HG03196 (cell line): ENCODE measurements around the gene KLK6.

Experiments used
- ATAC-seq: cut with Tn5 transposase; IDR thresholded peaks from one replicate; pipeline ENCODE4 v1.9.1; 2021; ENCODE audit not compliant: unreplicated experiment

The KLK6 gene

DNA sequence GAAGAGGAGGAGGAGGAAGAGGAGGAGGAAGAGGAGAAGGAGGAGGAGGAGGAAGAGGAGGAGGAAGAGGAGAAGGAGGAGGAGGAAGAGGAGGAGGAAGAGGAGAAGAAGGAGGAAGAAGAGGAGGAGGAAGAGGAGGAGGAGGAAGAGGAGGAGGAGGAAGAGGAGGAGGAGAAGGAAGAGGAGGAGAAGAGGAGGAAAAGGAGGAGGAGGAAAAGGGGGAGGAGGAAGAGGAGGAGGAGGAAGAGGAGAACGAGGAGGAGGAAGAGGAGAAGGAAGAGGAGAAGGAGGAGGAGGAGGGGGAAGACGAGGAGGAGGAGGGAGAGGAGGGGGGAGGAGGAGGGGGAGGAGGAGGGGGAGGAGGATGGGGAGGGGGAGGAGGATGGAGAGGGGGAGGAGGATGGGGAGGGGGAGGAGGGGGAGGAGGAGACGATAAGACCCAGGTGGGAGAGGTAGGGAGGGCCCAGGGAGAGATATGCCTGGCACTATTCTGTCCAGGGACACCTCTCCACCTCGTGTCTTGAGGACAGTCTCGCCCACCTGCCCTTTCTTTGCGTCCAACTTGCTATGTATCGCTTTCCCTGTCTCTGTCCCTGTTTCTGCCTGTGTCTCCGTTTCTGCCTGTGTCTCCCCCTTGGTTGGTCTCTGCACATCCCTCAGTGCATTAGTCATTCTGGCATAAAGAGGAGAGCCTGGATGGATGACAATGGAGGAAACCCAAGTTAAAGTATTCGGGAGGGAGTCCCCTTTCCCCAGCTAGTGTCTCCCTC lies 9.5 kb downstream of the KLK6 start:
- no peak for ATAC-seq

- ATAC-seq, result no peak
Measured at GRCh38 chr19:50957587-50957986, 11.8 kb downstream of the KLK6 start.

- no peak for ATAC-seq
Measured at GRCh38 chr19:50952910-50953309, 16.5 kb downstream of the KLK6 start, which contains the start of gene KLK5. KLK5 (minus strand) TSS chr19:50953038; CDS start chr19:50952657, 381 bp downstream.

GRCh38 chr19:50949861-50950260 lies 19.5 kb downstream of the KLK6 start:
- no peak for ATAC-seq

DNA sequence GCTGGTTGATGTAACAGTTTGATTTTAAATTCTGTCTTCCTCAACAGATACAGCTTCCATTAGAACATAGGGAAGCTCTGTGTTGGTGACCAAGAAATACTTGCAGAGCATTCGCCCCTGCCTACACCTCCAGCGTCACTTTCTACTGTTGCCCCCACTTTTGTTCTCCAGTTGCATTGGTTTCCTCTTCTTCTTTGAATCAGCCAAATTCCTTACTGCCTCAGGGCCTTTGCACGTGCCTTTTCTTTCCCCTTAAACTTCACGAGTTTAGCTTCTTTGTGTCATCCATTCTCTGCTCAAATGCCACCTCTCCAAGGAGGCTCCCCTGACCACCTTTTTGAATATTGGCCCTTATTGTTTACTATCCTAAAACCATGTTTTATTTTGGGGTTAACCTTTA lies 22.3 kb downstream of the KLK6 start:
- no peak for ATAC-seq

DNA sequence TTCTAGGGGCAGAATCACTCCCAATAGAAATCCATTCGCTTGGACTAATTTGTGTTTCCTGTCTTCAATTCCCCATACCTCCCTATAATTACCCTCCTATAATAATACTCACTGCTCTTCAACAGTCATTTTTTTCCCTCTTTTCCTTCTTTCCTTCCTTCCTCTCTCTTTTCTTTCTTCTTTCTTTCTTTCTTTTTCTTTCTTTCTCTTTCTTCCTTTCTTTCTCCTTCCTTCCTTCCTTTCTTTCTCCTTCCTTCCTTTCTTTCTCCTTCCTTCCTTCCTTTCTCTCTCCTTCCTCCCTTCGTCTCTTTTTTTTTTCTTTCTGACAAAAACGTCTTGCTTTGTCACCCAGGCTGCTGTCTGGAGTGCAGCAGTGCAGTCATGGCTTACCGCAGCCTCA lies 24.6 kb downstream of the KLK6 start:
- ATAC-seq, result no peak

DNA sequence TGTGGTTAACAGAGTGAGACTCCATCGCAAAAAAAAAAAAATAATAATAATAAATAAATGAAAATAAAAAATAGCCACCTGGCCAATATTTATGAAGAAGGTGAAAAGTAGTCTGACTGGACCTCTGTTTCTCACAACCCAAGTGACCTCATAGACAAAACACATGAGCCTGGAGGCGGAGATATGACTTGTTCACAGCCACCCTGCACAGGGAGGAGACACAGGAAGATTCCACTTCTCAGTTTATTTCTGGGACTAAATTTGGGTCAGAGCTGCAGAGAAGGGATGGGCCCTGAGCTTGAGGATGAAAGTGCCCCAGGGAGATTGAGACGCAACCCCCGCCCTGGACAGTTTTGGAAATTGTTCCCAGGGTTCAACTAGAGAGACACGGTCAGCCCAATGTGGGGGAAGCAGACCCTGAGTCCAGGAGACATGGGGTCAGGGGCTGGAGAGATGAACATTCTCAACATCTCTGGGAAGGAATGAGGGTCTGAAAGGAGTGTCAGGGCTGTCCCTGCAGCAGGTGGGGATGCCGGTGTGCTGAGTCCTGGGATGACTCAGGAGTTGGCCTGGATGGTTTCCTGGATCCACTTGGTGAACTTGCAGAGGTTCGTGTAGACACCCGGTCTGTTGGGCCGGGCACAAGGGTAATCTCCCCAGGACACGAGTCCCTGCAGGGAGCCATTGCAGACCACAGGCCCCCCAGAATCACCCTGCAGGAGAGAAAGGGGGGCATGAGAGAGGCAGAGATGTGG lies 26.1 kb downstream of the KLK6 start:
- no peak for ATAC-seq

DNA sequence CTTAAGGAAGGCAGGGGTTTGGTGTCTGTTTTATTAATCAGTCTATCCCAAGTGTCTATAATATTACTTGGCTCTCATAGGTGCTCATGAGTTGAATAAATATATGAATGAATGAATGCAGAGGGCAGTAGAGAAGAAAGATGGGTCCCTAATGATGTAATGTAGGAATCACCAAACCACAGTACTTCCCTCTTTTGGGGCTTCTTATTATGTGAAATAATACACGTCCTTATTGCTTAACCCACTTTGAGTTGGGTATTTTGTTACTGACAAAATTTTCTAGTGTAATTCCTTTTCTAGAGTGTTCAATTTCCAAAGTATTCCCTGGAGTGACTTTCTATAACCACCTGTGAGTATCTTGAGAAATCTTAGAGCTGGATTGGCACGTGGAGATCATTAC lies 29.8 kb downstream of the KLK6 start:
- ATAC-seq, result no peak

GRCh38 chr19:50933640-50934039 lies 35.8 kb downstream of the KLK6 start:
- no peak for ATAC-seq

GRCh38 chr19:50932690-50933083 lies 36.7 kb downstream of the KLK6 start:
- no peak for ATAC-seq

DNA sequence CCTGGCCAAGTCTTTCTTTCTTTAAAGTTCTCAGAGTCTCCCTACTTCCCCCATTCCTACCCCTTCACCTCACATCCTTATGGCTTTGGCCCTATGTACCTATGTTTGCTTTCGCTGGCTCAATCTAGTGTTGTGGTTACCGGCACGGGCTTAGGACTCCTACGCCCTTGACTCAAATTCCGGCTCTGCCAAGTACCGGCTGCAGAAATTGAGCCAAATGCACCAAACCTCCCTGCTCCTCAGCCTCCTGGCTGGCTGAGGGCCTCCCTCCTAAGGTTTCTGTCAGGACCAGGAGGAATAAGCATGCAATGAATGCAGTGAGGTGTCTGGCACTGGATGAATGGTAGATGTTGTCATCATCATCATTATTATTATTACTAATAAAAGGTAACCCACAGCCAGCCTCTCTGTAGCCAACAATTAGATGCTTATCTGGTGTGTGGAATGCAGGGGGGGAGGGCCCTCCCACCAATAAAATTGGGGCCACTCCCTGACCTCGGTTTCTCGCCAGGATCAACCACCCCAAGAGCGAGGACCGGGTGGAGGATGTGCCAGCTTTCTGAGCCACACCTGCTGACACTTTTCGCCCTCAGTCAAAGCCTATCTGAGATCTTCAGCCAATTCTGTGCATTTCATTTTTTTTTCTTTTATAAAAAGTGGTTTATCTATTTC lies 37.2 kb downstream of the KLK6 start:
- no peak for ATAC-seq

DNA sequence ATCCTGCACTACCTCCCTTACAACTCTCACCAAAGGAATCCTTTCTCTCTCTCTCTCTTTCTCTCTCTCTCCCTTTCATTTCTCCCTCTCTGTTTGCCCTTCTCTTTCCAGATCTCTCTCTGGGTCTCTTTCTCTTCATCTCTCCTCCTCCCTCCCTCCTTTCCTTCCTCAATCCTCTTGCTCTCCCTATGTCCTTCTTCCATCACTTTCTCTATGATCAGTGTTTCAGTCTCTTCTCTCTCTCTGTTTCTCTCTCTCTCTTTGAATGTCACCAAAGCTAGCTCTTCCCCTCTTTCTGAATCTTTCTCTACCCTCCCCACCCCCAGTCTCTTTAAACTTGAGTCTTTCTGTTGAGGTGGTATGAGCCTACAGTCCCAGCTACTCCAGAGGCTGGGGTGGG lies 38.4 kb downstream of the KLK6 start:
- ATAC-seq, result no peak

- ATAC-seq, result no peak
Measured at GRCh38 chr19:50928831-50929230, 40.6 kb downstream of the KLK6 start.

- no peak for ATAC-seq
Measured at GRCh38 chr19:50926144-50926543, 43.2 kb downstream of the KLK6 start.

DNA sequence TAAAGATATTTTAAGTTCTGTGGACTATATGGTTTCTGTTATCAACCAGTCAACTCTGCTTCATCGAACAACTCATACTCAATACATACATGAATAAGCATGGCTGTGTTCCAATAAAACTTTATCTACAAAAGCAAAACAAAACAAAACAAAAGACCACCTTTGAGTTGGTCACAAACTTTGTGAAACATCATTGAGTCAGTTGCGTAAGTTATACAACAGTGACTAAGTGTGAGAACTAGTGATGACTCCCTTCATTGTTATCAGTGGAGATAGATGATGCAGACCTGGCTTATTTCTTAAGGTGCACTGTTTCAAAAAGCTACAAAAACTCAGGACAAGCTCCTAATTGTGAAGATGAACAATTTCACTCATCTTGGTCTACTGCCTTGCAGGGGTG lies 43.7 kb downstream of the KLK6 start:
- no peak for ATAC-seq

- ATAC-seq, result no peak
Measured at GRCh38 chr19:50924586-50924985, 44.8 kb downstream of the KLK6 start.

DNA sequence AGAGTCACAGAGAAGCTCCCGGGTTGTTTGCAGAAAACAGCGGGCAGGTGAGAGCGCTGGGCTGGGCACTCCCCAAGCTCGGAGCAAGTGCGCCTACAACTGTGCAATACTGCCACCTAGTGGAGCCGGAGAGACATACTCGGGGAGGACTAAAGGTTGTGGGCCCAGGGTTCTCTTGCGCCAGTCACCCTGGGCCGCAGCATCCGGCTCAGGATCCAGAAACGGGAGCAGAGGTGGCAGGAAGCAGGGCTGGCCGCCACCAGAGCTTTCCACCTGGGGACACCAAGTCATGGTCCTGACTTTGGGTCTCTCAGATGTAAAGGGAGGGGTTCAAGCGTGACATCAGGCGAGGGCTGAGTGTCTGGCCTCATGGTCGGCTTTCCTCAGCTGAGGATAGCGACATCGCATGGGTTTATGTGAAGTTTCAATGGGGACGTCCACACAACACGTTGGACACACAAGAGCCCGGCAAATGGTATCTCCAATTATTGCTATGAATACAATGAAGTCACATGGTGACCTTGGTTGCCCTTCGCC lies 47.0 kb downstream of the KLK6 start:
- peak; percentile 74 for ATAC-seq

DNA sequence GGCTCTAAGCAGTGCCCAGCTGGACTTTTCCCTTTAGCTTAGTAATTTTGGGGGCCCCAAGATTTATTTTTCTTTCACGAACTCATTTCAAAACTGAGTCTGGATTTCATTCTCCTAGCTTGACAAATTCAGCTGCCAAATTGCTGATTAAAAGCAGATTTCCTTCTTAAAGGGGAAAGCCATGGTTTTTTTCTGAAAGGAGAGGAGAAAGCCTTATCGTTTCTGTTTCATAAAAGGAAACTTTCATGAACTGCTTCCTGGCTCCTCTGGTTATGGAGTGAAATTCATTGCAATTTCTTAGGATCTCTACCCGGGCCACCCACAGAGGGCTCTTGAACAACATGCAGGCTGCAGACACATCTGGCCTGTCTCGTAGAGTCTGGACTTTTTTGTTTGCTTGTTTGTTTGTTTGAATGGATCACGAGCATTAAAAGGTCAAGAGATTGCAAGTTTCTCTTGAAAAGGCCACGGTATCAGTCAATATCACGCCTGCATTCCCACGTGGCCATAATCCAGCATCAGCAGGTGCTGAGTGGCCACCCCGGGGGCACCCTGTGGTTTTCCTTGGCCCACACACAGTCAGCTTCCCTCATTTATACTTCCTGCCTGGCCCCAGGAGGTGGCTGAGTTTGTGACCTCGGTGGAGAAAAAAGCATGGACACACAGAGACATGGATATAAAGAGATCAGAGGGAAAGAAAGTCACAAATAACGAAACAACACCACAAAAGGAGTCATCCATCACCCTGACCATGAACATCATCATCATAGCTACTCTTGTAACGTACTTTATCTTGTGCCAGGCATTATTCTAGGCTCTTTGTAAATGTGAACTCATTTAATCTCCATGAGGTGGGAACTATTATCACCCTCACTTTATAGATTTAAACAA lies 47.7 kb downstream of the KLK6 start:
- ATAC-seq, result no peak

DNA sequence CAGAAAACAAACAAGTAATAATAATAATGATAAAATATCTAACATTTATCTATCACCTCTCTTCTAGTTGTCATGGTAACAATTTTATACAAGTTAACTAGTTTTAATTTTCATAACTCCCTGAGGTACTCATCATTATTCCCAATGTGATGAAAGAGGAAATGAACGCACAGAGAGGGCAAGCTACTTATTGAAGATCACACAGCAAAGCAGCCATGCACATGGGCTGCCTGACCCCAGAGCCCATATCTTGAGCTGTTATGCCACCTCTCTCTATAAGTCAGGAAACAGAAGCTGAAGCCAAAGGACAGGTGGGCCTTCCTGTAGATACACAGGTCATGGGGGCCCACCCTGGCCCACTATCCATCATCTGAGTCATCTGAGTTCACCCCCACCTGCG lies 53.3 kb downstream of the KLK6 start:
- ATAC-seq, result no peak
